Stimulated activated CD4-positive, alpha-beta T cell treated with anti-CD3 and anti-CD28 coated beads, Interleukin-15, amount 100 ng/mL, for 24 hours (primary cell): ENCODE measurements around the gene VGF.
"Not testable (repeated sequence)": the region's sequence is repeated elsewhere in the genome, so short reads cannot be mapped to it uniquely, and the experiment has no call there.

Source experiments
- DNase-seq: peaks from one replicate; pipeline ENCODE4 v3.0.0-alpha.2; 2020

VGF gene

GRCh38 chr7:101134399-101134980, 30.9 kb downstream of the VGF start:
- DNase-seq: no peak

- no peak for DNase-seq
Observed at GRCh38 chr7:101133621-101134398, 31.6 kb downstream of the VGF start.

- DNase-seq: not testable (repeated sequence)
Observed at GRCh38 chr7:101132626-101133600, 32.5 kb downstream of the VGF start.

- DNase-seq: no peak
Observed at GRCh38 chr7:101129603-101130117, 35.7 kb downstream of the VGF start.

DNA sequence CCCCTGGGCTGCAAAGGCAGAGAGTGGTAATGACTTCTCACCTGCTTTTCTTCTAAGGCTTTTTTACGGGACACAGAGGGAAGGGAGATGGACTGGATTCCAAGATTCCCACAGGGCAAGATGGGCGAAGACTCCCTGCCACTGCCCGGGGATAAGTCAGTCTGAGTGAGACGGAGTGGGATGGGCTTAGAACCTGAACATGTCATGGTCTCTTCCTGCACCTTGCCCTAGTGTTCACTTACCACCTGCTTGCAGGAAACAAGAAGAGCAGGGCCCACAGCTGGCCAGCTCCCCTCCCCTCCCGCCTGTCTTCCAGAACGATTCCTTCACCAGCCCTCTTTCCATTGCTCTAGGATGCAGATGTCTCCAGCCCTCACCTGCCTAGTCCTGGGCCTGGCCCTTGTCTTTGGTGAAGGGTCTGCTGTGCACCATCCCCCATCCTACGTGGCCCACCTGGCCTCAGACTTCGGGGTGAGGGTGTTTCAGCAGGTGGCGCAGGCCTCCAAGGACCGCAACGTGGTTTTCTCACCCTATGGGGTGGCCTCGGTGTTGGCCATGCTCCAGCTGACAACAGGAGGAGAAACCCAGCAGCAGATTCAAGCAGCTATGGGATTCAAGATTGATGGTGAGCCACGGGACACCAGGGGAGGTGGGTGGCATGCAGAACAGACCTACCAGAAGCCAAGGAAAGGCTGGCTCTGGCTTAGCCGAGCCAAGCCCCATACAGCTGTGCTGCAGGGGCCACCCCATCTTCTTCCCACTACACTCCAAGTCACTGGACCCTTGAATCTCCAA, 37.1 kb downstream of the VGF start:
- no peak for DNase-seq

DNA sequence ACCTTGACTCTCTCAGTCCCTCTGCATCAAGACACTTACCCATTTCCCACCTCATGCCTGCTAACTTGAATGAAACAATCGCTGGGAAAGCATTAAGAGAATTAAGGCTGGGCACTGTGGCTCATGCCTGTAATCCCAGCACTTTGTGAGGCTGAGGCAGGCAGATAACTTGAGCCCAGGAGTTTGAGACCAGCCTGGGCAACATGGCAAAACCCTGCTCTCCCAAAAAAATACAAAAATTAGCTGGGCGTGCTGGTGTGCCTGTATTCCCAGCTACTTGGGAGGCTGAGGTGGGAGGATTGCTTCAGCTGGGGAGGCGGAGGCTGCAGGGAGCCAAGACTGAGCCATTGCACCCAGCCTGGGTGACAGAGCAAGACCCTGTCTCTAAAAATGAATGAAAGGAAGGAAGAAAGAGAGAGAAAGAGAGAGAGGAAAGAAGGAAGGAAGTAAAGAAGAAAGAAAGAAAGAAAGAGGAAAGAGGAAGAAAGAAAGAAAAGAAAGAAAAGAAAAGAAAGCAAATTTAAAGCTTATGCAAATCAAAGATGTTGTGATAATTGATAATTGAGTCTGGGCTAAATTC, 37.8 kb downstream of the VGF start:
- DNase-seq: no peak

DNA sequence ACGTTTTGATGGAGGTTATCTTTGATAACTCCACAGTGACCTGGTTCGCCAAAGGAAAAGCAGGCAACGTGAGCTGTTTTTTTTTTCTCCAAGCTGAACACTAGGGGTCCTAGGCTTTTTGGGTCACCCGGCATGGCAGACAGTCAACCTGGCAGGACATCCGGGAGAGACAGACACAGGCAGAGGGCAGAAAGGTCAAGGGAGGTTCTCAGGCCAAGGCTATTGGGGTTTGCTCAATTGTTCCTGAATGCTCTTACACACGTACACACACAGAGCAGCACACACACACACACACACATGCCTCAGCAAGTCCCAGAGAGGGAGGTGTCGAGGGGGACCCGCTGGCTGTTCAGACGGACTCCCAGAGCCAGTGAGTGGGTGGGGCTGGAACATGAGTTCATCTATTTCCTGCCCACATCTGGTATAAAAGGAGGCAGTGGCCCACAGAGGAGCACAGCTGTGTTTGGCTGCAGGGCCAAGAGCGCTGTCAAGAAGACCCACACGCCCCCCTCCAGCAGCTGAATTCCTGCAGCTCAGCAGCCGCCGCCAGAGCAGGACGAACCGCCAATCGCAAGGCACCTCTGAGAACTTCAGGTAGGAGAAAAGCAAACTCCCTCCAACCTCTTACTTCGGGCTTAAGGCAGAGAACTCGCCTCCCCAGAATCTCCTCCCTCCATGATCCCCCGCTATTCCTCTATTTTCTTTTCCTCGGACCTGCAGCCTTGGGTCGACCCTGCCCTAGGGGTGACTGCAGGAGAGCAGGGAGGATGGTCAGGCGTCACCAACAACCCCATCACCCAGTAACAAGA, 38.5 kb downstream of the VGF start, which contains the start of gene SERPINE1:
Gene SERPINE1, plus strand, starts transcription at position 454 of the 809 bp plus-strand sequence. CDS start 1,290 bp downstream, outside the sequence.
- DNase-seq: peak; percentile 57

DNA sequence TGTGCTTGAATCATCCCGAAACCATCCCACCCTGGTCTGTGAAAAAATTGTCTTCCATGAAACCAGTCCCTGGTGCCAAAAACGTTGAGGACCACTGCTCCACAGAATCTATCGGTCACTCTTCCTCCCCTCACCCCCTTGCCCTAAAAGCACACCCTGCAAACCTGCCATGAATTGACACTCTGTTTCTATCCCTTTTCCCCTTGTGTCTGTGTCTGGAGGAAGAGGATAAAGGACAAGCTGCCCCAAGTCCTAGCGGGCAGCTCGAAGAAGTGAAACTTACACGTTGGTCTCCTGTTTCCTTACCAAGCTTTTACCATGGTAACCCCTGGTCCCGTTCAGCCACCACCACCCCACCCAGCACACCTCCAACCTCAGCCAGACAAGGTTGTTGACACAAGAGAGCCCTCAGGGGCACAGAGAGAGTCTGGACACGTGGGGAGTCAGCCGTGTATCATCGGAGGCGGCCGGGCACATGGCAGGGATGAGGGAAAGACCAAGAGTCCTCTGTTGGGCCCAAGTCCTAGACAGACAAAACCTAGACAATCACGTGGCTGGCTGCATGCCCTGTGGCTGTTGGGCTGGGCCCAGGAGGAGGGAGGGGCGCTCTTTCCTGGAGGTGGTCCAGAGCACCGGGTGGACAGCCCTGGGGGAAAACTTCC, 39.2 kb downstream of the VGF start:
- no peak for DNase-seq

DNA sequence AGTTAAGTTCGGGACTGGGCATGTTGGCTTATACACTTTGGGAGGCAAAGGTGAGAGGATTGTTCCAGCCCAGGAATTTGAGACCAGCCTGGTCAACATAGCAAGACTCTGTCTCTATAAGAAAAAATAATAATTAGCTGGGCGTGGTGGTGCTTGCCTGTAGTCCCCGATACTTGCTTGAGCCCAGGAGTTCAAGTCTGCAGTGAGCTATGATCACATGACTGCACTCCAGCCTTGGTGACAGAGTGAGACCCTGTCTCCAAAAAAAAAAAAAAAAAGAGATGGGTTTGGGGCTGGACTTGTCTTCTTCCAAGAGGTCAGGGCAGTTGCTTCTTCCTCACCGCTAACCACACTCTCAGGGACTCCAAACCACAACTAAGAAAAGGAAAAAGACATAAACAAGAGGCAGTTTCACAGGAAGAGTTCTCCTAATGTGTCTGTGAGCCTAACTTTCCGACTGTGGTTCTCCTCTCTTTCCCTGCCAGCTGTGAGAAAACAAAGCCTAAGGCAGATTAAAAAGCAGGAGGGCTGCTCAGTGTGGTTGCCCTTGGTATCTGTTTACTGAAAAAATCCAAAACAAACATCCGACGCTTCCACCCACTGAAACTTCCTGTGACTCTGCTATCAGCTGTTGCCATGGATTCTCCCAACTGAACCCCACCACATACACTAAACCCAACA, 40.9 kb downstream of the VGF start:
- no peak for DNase-seq

DNA sequence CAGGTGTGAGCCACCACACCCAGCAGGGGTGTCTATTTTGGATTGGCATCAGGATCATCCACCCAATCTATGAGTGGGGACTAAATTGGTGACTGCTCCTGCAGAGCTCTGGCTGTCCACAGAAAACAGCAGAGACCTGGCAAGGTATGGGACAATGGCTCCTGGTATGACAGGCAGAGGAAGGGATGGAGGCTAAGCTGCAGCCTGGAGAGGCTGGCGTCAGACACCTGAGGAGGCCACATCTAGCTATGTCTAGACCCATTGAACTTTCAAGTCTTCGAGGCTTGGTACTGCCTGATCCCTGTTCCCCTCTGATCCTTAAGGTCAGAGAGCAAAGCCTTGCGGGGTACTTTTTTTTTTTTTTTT, 41.7 kb downstream of the VGF start:
- no peak for DNase-seq

DNA sequence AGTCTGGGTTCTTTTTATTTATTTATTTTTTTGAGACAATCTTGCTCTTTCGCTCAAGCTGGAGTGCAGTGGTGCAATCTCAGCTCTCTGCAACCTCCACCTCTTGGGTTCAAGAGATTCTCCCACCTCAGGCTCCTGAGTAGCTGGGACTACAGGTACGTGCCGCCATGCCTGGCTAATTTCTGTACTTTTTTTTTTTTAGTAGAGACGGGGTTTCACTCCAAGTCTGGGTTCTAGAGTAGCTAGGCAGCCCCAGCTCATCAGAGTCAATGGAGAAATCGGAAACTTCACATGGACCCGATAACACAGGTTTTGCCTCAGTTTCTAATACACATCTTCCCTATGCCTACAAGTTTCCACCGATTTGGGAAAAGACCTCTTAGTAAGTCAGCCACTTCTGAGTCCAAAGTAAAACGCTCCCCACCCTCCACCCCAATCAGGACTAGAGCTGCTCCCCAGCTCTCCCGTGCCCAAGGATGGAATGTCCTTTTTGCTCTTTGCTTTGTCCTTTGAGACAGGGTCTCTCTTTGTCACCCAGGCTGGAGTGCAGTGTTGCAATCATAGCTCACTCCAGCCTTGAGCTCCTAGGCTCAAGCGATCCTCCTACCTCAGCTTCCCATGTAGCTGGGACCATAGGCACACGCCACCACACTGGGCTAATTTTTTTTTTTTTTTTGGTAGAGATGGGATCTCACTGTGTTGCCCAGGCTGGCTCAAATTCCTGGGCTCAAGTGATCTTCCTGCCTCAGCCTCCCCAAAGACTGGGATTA, 42.3 kb downstream of the VGF start:
- DNase-seq: no peak

DNA sequence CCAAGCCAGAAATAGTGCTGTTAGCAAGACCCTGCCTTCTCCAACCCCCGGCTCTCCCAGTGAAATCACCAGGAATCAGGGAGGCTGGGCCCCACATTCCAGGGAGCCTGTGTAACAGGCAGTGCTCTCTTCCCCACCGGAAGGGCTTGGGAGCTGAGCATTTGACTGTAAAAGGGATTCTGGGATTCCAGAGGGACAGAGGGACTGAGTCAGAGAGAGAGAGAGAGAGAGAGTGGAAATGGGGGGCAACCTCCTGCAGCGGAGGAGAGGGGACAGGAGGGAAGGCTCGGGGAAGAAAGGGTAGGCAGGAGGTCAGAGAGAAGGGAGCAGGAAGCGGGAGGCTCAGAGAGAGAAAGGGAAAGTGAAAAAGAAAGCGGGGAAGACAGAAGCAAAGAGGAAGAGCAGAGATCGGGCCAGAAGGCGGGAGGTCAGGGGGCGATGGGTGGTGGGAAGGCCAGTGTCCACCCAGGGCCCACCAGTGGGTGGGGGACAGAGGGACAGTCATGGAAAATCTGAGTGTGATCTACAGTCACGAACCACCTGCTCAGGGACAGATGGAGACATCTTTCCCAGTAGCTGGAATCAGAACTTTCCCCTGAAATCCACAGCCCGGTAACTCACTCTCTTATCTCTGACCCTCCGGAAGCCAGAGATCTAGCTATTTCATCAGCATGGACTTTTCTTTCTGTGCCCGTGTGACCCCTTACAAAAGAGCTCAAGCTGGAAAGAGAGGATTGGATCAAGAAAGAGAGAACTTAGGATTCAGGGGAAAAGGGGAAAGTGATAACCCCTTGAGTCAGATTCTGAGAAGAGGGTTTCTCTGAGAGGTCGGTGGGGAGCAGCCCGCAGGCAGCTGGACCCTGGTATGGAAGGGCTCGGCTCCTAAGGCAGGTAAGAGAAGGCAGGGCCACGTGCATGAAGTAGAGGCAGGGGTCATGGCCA, 43.1 kb downstream of the VGF start:
- DNase-seq: no peak

DNA sequence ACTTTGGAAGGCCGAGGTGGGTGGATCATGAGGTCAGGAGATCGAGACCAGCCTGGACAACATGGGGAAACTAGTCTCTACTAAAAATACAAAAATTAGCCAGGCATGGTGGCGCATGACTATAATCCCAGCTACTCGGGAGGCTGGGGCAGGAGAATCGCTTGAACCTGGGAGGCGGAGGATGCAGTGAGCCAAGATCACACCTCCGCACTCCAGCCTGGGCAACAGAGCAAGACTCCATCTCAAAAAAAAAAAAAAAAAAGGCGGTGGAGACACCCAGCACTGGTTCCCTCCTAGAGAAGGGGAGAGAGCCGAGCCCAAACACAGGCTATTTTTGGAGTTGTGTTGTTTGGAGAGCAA, 43.8 kb downstream of the VGF start:
- DNase-seq: not testable (repeated sequence)

- no peak for DNase-seq
Observed at GRCh38 chr7:101120315-101120714, 45.1 kb downstream of the VGF start.

GRCh38 chr7:101119876-101120275, 45.5 kb downstream of the VGF start:
- no peak for DNase-seq

DNA sequence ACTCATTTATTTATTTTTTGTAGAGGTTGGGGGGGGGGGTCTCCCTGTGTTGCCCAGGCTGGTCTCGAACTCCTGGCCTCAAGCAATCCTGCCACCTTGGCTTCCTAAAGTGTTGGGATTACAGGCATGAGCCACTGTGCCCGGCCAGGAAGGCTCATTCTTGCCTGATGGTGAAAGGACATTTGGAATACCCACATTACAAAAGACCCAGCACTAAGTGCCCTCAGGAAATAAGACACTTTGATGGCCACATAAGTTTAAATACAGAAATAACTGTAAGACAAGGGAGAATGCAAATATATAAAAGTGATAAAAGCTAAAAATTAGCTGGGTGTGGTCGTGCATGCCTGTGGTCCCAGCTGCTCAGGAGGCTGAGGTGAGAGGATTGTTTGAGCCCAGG, 46.5 kb downstream of the VGF start:
- no peak for DNase-seq

GRCh38 chr7:101116898-101117297, 48.5 kb downstream of the VGF start:
- no peak for DNase-seq

GRCh38 chr7:101115215-101115614, 50.2 kb downstream of the VGF start:
- no peak for DNase-seq
